ENCODE results near the gene MBD1.

- no peak for TF ChIP-seq CTCF (CRISPR knock-in tag; IDR thresholded peaks at IDR 0.05)
- no peak for TF ChIP-seq ZNF543 (CRISPR knock-in tag; IDR thresholded peaks at IDR 0.05)
- no peak for TF ChIP-seq FOSL2 (CRISPR knock-in tag; IDR thresholded peaks at IDR 0.05)
- no peak for TF ChIP-seq STAT6 (CRISPR knock-in tag; IDR thresholded peaks at IDR 0.05; ENCODE audit: borderline replicate concordance)
- TF ChIP-seq ELF4 (CRISPR knock-in tag; IDR thresholded peaks at IDR 0.05; ENCODE audit: borderline replicate concordance): no peak
- TF ChIP-seq MTA3 (CRISPR knock-in tag; IDR thresholded peaks at IDR 0.05): no peak
Measured at GRCh38 chr18:50287028-50287440, 5.7 kb upstream of the MBD1 start.

All from HepG2 (cell line).